Keratinocyte (primary cell): ENCODE measurements around the gene PITPNM3. TPM values are rescaled to one million over a fixed set of nuclear protein-coding genes. Genes with fewer than 3 reads are reported as not detected.

Source experiments
- DNase-seq: peaks from one replicate; pipeline ENCODE4 v3.0.0-alpha.2; 2011; ENCODE audit warnings: low read depth, missing footprints, low spot score
- FAIRE-seq: peaks from 2 replicates; lab custom pipeline; 2011; peaks lifted over from hg19 to GRCh38; lab: Jason Lieb, UNC
- H2AFZ ChIP-seq: 2 replicates; pipeline ENCODE4 v1.6.0; 2012; ENCODE audit warnings: low read length, control low read depth, inconsistent platforms; ENCODE audit not compliant: control insufficient read depth
- H3K27ac ChIP-seq: 2 replicates; pipeline ENCODE4 v1.5.1; 2011; ENCODE audit warnings: low read length; ENCODE audit not compliant: control insufficient read depth, insufficient read depth
- H3K27me3 ChIP-seq: 3 replicates; pipeline ENCODE4 v1.6.0; 2011; ENCODE audit warnings: low read length; ENCODE audit not compliant: control insufficient read depth, insufficient read depth; ENCODE audit errors: extremely low read depth
- H3K36me3 ChIP-seq, 2 experiments: 2 replicates in 1 of 2; 3 replicates in 1 of 2; pipeline ENCODE4 v1.5.1; 2011; ENCODE audit warnings: low read length in 2 of 2, mild to moderate bottlenecking in 1 of 2; ENCODE audit not compliant: control insufficient read depth in 2 of 2, insufficient read depth in 2 of 2; ENCODE audit errors: extremely low read depth in 1 of 2
- H3K4me1 ChIP-seq: 3 replicates; pipeline ENCODE4 v1.5.1; 2011; ENCODE audit warnings: low read length; ENCODE audit not compliant: control insufficient read depth, insufficient read depth; ENCODE audit errors: extremely low read depth
- H3K4me2 ChIP-seq: 3 replicates; pipeline ENCODE4 v1.6.0; 2011; ENCODE audit warnings: low read depth, low read length; ENCODE audit not compliant: control insufficient read depth, insufficient read depth; ENCODE audit errors: extremely low read depth
- H3K4me3 ChIP-seq, 3 experiments: fragments of 200-600 bp in 1 of 3; sonication (generic) in 1 of 3; 2 replicates in 2 of 3; 3 replicates in 1 of 3; pipeline ENCODE4 v1.5.1; 2011 to 2016; ENCODE audit warnings: low read length in 3 of 3, mild to moderate bottlenecking in 3 of 3, control low read depth in 2 of 3, inconsistent platforms in 1 of 3, low read depth in 1 of 3, mixed read lengths in 1 of 3, mixed run types in 1 of 3, moderate library complexity in 1 of 3; ENCODE audit not compliant: control insufficient read depth in 2 of 3, insufficient read depth in 2 of 3; ENCODE audit errors: extremely low read depth in 1 of 3
- H3K79me2 ChIP-seq: 2 replicates; pipeline ENCODE4 v1.6.0; 2012; ENCODE audit warnings: low read length; ENCODE audit not compliant: control insufficient read depth, insufficient read depth
- H3K9ac ChIP-seq: 3 replicates; pipeline ENCODE4 v1.6.0; 2011; ENCODE audit warnings: low read length; ENCODE audit not compliant: control insufficient read depth, insufficient read depth; ENCODE audit errors: extremely low read depth
- H3K9me1 ChIP-seq: 3 replicates; pipeline ENCODE4 v1.6.0; 2011; ENCODE audit warnings: low read length; ENCODE audit not compliant: control insufficient read depth, insufficient read depth; ENCODE audit errors: extremely low read depth
- H3K9me3 ChIP-seq: 2 replicates; pipeline ENCODE4 v1.5.1; 2012; ENCODE audit warnings: low read depth, low read length; ENCODE audit not compliant: control insufficient read depth
- H4K20me1 ChIP-seq: 3 replicates; pipeline ENCODE4 v1.6.0; 2011; ENCODE audit warnings: low read length; ENCODE audit not compliant: control insufficient read depth, insufficient read depth; ENCODE audit errors: extremely low read depth
- EZH2 ChIP-seq: IDR thresholded peaks from one replicate; pipeline ENCODE4 v1.6.1; 2012; ENCODE audit warnings: inconsistent platforms, mild to moderate bottlenecking, low read length, moderate library complexity
- dilution Hi-C: fragments of 300-500 bp; cut with MboI; formaldehyde crosslinking; loops from one replicate; pipeline ENCODE4 v1.7.0; 2020; ENCODE audit warnings: low sequenced_read_pairs; ENCODE audit not compliant: extremely low pct_ligation_motif_present
- polyA plus RNA-seq, 5 experiments: library from polyadenylated mRNA; depleted of rRNA in 3 of 5; stranded (reverse) in 3 of 5; stranded (forward) in 1 of 5; unstranded in 1 of 5; fragments of >200 nt; gene quantifications; 1 replicate in 1 of 5; 2 replicates in 3 of 5; 3 replicates in 1 of 5; pipeline versions ENCODE4 v1.2.1 to v1.2.3, GENCODE V29; 2011 to 2012; ENCODE audit warnings: missing spikeins in 2 of 5, low read depth in 1 of 5, low replicate concordance in 1 of 5
- TF ChIP-seq, protein P1 (sequence below), 3 experiments: IDR thresholded peaks in 1 of 3; conservative IDR thresholded peaks in 1 of 3; optimal IDR thresholded peaks in 1 of 3; 2 replicates in 2 of 3; 3 replicates in 1 of 3; pipeline versions ENCODE3 to v1.5.1; 2011; ENCODE audit warnings: low read length in 3 of 3, mild to moderate bottlenecking in 3 of 3, moderate library complexity in 2 of 3, control low read depth in 1 of 3, inconsistent platforms in 1 of 3; ENCODE audit not compliant: insufficient read depth in 2 of 3; ENCODE audit errors: extremely low read depth in 1 of 3

PITPNM3 gene
- polyA plus RNA-seq, 1 donor (not counting 4 experiments of a cell fraction or from before 2014, with no cell fraction given) = 7.7 TPM

DNA sequence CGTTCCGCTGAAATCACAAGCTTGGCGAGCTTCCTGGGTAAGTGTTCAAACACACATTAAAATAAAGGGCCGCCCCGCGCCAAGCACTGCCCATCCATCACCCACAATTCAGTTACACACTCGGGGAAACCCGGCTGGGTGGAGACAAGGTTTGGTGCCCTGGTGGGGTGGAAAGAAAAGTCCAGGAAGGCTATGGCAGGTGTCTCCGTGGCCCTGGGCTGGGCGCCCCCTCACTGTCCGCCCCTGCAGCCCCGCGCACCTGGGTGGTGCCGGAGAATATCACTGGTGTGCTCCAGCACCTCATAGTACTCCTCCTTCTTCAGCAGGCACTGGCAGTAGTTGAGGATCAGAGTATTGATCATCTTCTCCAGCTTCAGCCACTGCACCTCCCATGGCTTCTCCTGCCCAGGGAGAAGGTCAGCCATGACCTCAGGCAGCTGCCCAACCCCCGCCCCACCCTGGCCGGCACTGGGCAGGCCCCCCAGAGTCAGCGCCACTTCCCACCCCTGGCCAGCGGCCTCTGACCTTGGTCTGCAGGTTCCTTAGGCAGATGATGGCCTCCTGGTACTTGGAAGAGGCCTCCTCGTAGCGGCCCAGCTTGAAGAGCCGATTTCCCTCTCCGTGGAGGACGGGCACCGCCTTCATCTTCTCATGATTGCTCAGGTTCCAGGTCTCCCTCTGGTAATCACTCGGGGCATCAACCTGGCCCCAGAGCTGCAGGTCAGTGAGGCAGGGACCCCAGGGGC lies 129.8 kb downstream of the PITPNM3 start:
- FAIRE-seq (no peak), DNase-seq (no peak)
- Histone ChIP-seq H3K79me2 (no peaks in the 10 kb centered on the region), H3K4me2 (no peak overlapping the region), H3K36me3 (no peaks in the 10 kb centered on the region), H2AFZ (no peak overlapping the region), H3K4me3 (no peak overlapping the region), H3K9ac (no peak overlapping the region), H3K9me1 (no peaks in the 10 kb centered on the region), H3K27ac (no peak overlapping the region), H3K27me3 (peaks cover 3% of the 10 kb centered on the region), H3K4me1 (no peaks in the 10 kb centered on the region), H4K20me1 (peaks cover 2% of the 10 kb centered on the region), H3K9me3 (no peaks in the 10 kb centered on the region)
- dilution Hi-C loops = no loop called here
- TF ChIP-seq EZH2 = no peak
- TF ChIP-seq, protein P1, sequence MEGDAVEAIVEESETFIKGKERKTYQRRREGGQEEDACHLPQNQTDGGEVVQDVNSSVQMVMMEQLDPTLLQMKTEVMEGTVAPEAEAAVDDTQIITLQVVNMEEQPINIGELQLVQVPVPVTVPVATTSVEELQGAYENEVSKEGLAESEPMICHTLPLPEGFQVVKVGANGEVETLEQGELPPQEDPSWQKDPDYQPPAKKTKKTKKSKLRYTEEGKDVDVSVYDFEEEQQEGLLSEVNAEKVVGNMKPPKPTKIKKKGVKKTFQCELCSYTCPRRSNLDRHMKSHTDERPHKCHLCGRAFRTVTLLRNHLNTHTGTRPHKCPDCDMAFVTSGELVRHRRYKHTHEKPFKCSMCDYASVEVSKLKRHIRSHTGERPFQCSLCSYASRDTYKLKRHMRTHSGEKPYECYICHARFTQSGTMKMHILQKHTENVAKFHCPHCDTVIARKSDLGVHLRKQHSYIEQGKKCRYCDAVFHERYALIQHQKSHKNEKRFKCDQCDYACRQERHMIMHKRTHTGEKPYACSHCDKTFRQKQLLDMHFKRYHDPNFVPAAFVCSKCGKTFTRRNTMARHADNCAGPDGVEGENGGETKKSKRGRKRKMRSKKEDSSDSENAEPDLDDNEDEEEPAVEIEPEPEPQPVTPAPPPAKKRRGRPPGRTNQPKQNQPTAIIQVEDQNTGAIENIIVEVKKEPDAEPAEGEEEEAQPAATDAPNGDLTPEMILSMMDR (optimal IDR thresholded peaks at IDR 0.05 in 1 of 3, IDR thresholded peaks at IDR 0.05 in 1 of 3, conservative IDR thresholded peaks at IDR 0.05 in 1 of 3; ENCODE audit: extremely low read depth in 1 of 3, insufficient read depth in 2 of 3, low read length in 3 of 3) = no peak

- Histone ChIP-seq H3K36me3 (no peaks in the 10 kb centered on the region), H3K9me1 (no peaks in the 10 kb centered on the region), H3K9me3 (no peaks in the 10 kb centered on the region), H3K9ac (no peak overlapping the region), H3K79me2 (no peaks in the 10 kb centered on the region), H3K27me3 (peaks cover 3% of the 10 kb centered on the region), H3K27ac (no peak overlapping the region), H3K4me3 (no peak overlapping the region), H3K4me2 (no peak overlapping the region), H4K20me1 (peaks cover 2% of the 10 kb centered on the region), H2AFZ (no peak overlapping the region), H3K4me1 (no peaks in the 10 kb centered on the region)
- TF ChIP-seq EZH2 = no peak
- TF ChIP-seq, protein P1 (optimal IDR thresholded peaks at IDR 0.05 in 1 of 3, IDR thresholded peaks at IDR 0.05 in 1 of 3, conservative IDR thresholded peaks at IDR 0.05 in 1 of 3; ENCODE audit: extremely low read depth in 1 of 3, insufficient read depth in 2 of 3, low read length in 3 of 3) = no peak
- dilution Hi-C loops = no loop called here
- FAIRE-seq (no peak), DNase-seq (no peak)
These were observed 130.9 kb downstream of the PITPNM3 start for GRCh38 chr17:6425407-6425806.
